K562 (cell line): ENCODE data around the gene BIRC5. TPM values are rescaled to one million over a fixed set of nuclear protein-coding genes. Genes with fewer than 3 reads are reported as not detected.
A peak's percentile ranks its signal among the peaks of the same experiment; 100 is the strongest.

Source experiments
- CBX8 ChIP-seq: fragments of 200-600 bp; sonication (generic); IDR thresholded peaks from 2 replicates; pipeline ENCODE4 v1.6.1; 2012; ENCODE audit warnings: borderline replicate concordance, mixed run types, low read depth, mild to moderate bottlenecking, moderate library complexity, mixed read lengths, low read length, control low read depth, inconsistent platforms; ENCODE audit not compliant: poor library complexity, severe bottlenecking; ENCODE audit errors: extremely low read depth
- CREB1 ChIP-seq, 2 experiments: sonication (generic) in 1 of 2; formaldehyde crosslinking in 1 of 2; IDR thresholded peaks; 2 replicates each; pipeline versions ENCODE4 v1.6.1 to v1.8.0; 2012 to 2022; ENCODE audit warnings: inconsistent platforms in 1 of 2, mild to moderate bottlenecking in 1 of 2, missing genetic modification reagents in 1 of 2, moderate library complexity in 1 of 2
- ILK ChIP-seq: fragments of 450-650 bp; IDR thresholded peaks from 2 replicates; pipeline ENCODE4 v1.6.1; 2016; ENCODE audit warnings: missing genetic modification characterization, low read depth, mild to moderate bottlenecking, missing compliant biosample characterization, moderate library complexity, borderline replicate concordance
- NEUROD1 ChIP-seq: fragments of 150-350 bp; IDR thresholded peaks from 2 replicates; pipeline ENCODE4 v1.6.1; 2014; ENCODE audit warnings: borderline replicate concordance, low read length, low read depth; ENCODE audit not compliant: partially characterized antibody
- NFATC3 ChIP-seq: fragments of 450-650 bp; IDR thresholded peaks from 2 replicates; pipeline ENCODE4 v1.6.1; 2017; ENCODE audit warnings: mild to moderate bottlenecking
- PCBP1 ChIP-seq: fragments of 200-400 bp; formaldehyde crosslinking; IDR thresholded peaks from 2 replicates; pipeline ENCODE4 v1.6.1; 2018; ENCODE audit warnings: mild to moderate bottlenecking, low read depth, low read length; ENCODE audit not compliant: poor library complexity, severe bottlenecking
- YBX1 ChIP-seq: fragments of 450-650 bp; IDR thresholded peaks from 2 replicates; pipeline ENCODE4 v1.7.1; 2016; ENCODE audit warnings: mild to moderate bottlenecking
- ZBTB8A ChIP-seq: fragments of 450-650 bp; IDR thresholded peaks from 2 replicates; pipeline ENCODE4 v1.6.1; 2018; ENCODE audit warnings: mild to moderate bottlenecking, moderate library complexity; ENCODE audit not compliant: partially characterized antibody
- ZNF224 ChIP-seq: sonication (generic); formaldehyde crosslinking; IDR thresholded peaks from 2 replicates; pipeline ENCODE4 v1.8.0; 2022; ENCODE audit warnings: mild to moderate bottlenecking, missing genetic modification reagents
- ZNF518B ChIP-seq: fragments of 250-450 bp; sonication (Bioruptor Pico); IDR thresholded peaks from 2 replicates; pipeline ENCODE4 v1.5.0; 2021; ENCODE audit warnings: mild to moderate bottlenecking, moderate library complexity
- ZNF766 ChIP-seq: fragments of 200-800 bp; sonication (Bioruptor generic); conservative IDR thresholded peaks from 2 replicates; pipeline ENCODE4 v1.6.1; 2016; ENCODE audit warnings: missing genetic modification characterization, missing compliant biosample characterization
- polyA plus RNA-seq, 8 experiments: library from polyadenylated mRNA; depleted of rRNA in 4 of 8; stranded (reverse) in 5 of 8; unstranded in 3 of 8; fragments of >200 nt; fragmentation: Nextera tagmentation in 2 of 8; fragmentation: Illumina TruSeq in 1 of 8; extraction: Ambion mirVana in 2 of 8; extraction: Trizol in 1 of 8; gene quantifications; 2 replicates each; pipeline versions ENCODE4 v1.2.1 to v1.2.3, GENCODE V29; 2011 to 2014; ENCODE audit warnings: inconsistent platforms in 1 of 8, missing spikeins in 1 of 8
- total RNA-seq, 7 experiments: library from RNA; depleted of rRNA in 6 of 7; stranded (reverse); fragments of >200 nt in 6 of 7; fragmentation: Illumina TruSeq in 2 of 7; extraction: Trizol in 2 of 7; gene quantifications; 2 replicates each; pipeline versions ENCODE4 v1.2.1 to v1.2.3, GENCODE V29; 2011 to 2021; ENCODE audit warnings: low replicate concordance in 1 of 7
- TF ChIP-seq, protein P1 (sequence below): sonication (generic); formaldehyde crosslinking; IDR thresholded peaks from 2 replicates; pipeline ENCODE4 v1.8.1; 2023; ENCODE audit warnings: mild to moderate bottlenecking, missing genetic modification reagents
- TF ChIP-seq, protein P2 (sequence below): fragments of 250-450 bp; sonication (Bioruptor Pico); IDR thresholded peaks from 2 replicates; pipeline ENCODE4 v1.8.0; 2022; ENCODE audit warnings: inconsistent platforms

Gene BIRC5
- total and polyA plus RNA-seq, 9 of the 15 experiments (the other 6 are each of a cell fraction or from before 2014, with no cell fraction given), result 64.4 to 140 (median 101) TPM

DNA sequence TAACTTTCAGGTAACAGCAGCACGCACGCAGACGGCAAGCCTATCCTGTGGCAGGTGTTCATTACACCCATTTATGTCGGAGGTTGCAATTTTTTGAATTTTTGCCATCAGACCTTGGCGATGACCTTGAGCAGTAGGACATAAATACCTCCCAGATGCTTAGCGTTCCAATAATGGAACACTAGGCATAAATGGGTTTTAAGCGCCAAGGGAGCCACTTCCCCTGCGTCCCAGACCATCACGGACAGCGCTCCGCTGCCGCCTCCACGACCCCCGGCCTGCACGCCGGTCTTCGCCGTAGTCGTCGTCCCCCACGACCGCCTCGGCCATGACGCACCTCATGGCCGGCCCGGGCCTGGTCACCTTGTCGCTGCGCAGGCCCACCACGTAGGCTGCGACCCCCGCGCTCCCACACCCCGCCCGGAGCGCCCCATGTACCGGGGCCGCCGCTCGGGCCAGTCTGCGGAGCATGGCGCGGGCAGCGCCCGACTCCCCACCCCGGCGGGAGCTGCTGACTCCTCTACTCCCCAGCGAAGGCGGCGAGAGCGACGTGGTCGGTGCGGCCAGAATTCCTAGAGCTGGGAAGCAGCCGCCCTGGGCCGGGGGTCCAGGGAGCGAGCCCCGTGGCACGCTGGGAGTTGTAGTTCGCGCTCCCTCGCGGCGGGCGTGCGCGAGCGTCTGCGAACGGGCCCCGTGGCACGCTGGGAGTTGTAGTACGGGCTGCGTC is 40.1 kb downstream of the BIRC5 start (continued):
- TF ChIP-seq NEUROD1, result peak; percentile 10
- no peak for TF ChIP-seq ZBTB8A
- TF ChIP-seq, protein P1, sequence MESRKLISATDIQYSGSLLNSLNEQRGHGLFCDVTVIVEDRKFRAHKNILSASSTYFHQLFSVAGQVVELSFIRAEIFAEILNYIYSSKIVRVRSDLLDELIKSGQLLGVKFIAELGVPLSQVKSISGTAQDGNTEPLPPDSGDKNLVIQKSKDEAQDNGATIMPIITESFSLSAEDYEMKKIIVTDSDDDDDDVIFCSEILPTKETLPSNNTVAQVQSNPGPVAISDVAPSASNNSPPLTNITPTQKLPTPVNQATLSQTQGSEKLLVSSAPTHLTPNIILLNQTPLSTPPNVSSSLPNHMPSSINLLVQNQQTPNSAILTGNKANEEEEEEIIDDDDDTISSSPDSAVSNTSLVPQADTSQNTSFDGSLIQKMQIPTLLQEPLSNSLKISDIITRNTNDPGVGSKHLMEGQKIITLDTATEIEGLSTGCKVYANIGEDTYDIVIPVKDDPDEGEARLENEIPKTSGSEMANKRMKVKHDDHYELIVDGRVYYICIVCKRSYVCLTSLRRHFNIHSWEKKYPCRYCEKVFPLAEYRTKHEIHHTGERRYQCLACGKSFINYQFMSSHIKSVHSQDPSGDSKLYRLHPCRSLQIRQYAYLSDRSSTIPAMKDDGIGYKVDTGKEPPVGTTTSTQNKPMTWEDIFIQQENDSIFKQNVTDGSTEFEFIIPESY (CRISPR knock-in tag), result no peak
- no peak for TF ChIP-seq ZNF518B
- no peak for TF ChIP-seq ILK
- TF ChIP-seq ZNF766 (CRISPR knock-in tag), result peak; percentile 89
- no peak; the same call in 1 of the 2 replicates for TF ChIP-seq ZNF224 (CRISPR knock-in tag)
- TF ChIP-seq, protein P2, sequence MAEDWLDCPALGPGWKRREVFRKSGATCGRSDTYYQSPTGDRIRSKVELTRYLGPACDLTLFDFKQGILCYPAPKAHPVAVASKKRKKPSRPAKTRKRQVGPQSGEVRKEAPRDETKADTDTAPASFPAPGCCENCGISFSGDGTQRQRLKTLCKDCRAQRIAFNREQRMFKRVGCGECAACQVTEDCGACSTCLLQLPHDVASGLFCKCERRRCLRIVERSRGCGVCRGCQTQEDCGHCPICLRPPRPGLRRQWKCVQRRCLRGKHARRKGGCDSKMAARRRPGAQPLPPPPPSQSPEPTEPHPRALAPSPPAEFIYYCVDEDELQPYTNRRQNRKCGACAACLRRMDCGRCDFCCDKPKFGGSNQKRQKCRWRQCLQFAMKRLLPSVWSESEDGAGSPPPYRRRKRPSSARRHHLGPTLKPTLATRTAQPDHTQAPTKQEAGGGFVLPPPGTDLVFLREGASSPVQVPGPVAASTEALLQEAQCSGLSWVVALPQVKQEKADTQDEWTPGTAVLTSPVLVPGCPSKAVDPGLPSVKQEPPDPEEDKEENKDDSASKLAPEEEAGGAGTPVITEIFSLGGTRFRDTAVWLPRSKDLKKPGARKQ, result no peak
- no peak for TF ChIP-seq CBX8
- TF ChIP-seq YBX1, result no peak
- TF ChIP-seq PCBP1, result peak; percentile 67
- TF ChIP-seq CREB1 (IDR thresholded peaks at IDR 0.05), result peak; percentile 57; the same call in 1 of the 2 replicates
- peak; percentile 85 for TF ChIP-seq CREB1 (CRISPR knock-in tag; IDR thresholded peaks at IDR 0.05)
- TF ChIP-seq NFATC3, result no peak; the same call in 1 of the 2 replicates
